ENCODE data around the gene MEGF11.

GRCh38 chr15:65927545-65927944, 326.0 kb downstream of the MEGF11 start:
- no peak for TF ChIP-seq EZH2 (IDR thresholded peaks at IDR 0.05; ENCODE audit: borderline replicate concordance, low read length)
- no peak for TF ChIP-seq CTCF (IDR thresholded peaks at IDR 0.05; ENCODE audit: low read length)
